ENCODE data around the gene PER2.

The PER2 gene

DNA sequence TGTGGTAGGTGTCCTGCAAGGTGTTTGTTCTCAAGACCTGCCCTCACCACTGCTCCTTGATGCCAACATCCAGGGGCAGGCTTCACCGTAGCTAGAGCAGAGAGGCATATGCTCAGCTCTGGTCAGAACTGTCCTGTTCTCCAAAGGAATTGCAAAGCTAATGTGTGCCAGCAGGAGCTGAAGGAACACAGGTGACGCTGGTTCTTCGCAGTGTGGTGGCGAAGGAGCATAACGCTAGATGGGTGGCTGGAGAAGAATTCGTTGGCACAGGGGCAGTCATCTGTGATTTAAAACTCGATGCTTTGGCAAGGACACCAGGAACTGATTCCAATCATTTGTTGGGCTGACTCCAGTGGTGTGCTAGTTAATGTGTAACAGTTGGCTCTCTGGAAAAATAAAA, 11.4 kb upstream of the PER2 start:
- no peak overlapping the region for H3K27ac Mint-ChIP-seq
- H3K36me3 Mint-ChIP-seq (ENCODE audit: low read depth) = no peaks in the 10 kb centered on the region
- no peaks in the 10 kb centered on the region for H3K9me3 Mint-ChIP-seq
- H3K4me3 Mint-ChIP-seq = no peak overlapping the region
- peaks cover 14% of the 10 kb centered on the region for H3K27me3 Mint-ChIP-seq (ENCODE audit: low read depth)
- peaks cover 9% of the 10 kb centered on the region for H3K4me1 Mint-ChIP-seq
- TF ChIP-seq, protein P1, sequence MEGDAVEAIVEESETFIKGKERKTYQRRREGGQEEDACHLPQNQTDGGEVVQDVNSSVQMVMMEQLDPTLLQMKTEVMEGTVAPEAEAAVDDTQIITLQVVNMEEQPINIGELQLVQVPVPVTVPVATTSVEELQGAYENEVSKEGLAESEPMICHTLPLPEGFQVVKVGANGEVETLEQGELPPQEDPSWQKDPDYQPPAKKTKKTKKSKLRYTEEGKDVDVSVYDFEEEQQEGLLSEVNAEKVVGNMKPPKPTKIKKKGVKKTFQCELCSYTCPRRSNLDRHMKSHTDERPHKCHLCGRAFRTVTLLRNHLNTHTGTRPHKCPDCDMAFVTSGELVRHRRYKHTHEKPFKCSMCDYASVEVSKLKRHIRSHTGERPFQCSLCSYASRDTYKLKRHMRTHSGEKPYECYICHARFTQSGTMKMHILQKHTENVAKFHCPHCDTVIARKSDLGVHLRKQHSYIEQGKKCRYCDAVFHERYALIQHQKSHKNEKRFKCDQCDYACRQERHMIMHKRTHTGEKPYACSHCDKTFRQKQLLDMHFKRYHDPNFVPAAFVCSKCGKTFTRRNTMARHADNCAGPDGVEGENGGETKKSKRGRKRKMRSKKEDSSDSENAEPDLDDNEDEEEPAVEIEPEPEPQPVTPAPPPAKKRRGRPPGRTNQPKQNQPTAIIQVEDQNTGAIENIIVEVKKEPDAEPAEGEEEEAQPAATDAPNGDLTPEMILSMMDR (IDR thresholded peaks at IDR 0.05; ENCODE audit: unreplicated experiment in 3 of 3) = no peak

DNA sequence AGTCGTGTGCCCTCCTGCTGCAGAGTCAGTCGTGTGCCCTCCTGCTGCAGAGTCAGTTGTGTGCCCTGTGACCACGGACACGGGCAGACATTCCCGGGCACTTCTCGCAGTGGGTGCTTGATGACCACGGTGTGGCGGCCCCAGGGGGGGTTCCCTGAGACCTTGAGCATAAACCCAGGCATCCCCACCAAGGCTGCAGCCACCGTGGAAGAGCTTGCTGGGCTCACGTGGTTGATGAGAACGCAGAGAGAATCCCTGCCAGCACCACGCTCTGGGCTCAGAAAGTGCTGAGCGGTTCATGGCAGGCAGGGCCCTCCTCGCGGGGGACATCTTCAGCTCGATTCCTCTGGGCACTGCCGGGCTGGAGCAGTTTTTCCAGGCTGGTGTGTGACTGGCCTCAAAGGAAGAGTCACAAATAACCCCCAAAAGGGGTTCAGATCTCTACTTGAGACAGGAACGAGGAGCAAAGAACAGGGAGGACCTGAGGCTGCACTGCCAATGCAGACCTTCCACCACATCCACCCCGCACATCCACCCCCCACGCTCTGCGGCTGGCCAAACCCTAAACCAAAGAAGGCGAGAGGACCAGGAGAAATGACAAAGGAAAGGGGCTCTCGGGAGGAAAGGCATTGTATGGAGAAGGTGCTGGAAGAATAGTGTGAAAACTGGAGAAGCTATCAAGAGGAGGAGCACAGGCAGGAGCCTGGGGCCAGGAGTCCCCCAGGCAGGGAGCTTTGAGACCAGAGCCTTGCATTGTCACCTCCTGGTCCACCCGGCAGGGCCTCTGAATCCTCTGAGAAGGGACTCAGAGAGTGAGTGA, 8.4 kb upstream of the PER2 start:
- H3K27ac Mint-ChIP-seq = no peak overlapping the region

DNA sequence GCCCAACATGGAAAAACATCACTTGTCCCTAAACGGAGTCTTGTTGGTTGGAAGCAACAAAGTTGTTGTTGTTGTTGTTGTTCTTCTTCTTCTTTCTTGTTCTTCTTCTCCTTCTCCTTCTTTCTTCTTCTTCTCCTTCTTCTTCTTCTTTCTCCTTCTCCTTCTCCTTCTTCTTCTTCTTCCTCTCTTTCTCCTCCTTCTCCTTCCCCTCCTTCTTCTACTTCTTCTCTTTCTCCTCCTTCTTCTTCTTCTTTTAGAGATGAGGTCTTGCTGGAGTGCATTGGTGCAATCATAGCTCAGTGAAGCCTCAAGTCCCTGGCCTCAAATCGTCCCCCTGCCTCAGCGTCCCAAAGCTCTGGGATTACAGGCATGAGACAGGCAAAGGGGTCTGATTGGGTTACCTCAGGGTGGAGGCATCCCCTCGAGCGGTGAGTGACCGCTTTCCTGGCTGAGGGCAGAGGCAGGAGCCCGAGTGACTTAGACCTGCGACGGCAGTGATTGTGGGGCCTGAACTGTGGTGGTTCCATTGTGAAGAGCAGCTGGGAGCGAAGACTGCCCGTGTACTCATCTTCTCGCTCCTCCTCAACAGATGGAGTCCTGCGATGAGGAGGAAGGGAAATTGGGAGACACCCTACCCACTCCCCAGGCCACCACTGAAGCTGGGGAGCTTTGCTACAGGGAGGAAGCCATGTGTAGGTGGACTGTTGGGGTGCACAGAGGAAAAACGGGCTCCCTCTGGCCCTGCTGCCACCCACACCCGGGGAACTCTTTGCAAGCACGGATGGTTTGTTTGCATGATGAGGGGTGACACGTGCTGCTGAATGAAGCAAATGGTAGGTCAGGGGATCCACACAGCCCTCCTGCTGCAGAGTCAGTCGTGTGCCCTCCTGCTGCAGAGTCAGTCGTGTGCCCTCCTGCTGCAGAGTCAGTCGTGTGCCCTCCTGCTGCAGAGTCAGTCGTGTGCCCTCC, 7.0 kb upstream of the PER2 start:
- H3K36me3 Mint-ChIP-seq (ENCODE audit: low read depth) = no peaks in the 10 kb centered on the region
- peaks cover 9% of the 10 kb centered on the region for H3K4me1 Mint-ChIP-seq
- H3K27ac Mint-ChIP-seq = no peak overlapping the region
- peaks cover 13% of the 10 kb centered on the region for H3K27me3 Mint-ChIP-seq (ENCODE audit: low read depth)
- H3K4me3 Mint-ChIP-seq = no peak overlapping the region
- H3K9me3 Mint-ChIP-seq = no peaks in the 10 kb centered on the region
- TF ChIP-seq, protein P1 (IDR thresholded peaks at IDR 0.05; ENCODE audit: unreplicated experiment in 3 of 3) = no peak

More for the DNA sequence above, 8.4 kb upstream of the PER2 start:
- peaks cover 13% of the 10 kb centered on the region for H3K27me3 Mint-ChIP-seq (ENCODE audit: low read depth)
- H3K36me3 Mint-ChIP-seq (ENCODE audit: low read depth) = no peaks in the 10 kb centered on the region
- TF ChIP-seq, protein P1 (IDR thresholded peaks at IDR 0.05; ENCODE audit: unreplicated experiment in 3 of 3) = no peak
- no peak overlapping the region for H3K4me3 Mint-ChIP-seq
- H3K9me3 Mint-ChIP-seq = no peaks in the 10 kb centered on the region
- H3K4me1 Mint-ChIP-seq = peaks cover 9% of the 10 kb centered on the region

- Mint-ChIP-seq H3K27ac (no peak overlapping the region), H3K27me3 (ENCODE audit: low read depth) (peaks cover 13% of the 10 kb centered on the region), H3K9me3 (no peaks in the 10 kb centered on the region), H3K36me3 (ENCODE audit: low read depth) (no peaks in the 10 kb centered on the region), H3K4me1 (peaks cover 8% of the 10 kb centered on the region), H3K4me3 (no peak overlapping the region)
- TF ChIP-seq, protein P1 (IDR thresholded peaks at IDR 0.05; ENCODE audit: unreplicated experiment in 3 of 3) = no peak
These were observed 6.2 kb upstream of the PER2 start for GRCh38 chr2:238294393-238295143.

- peaks cover 11% of the 10 kb centered on the region for H3K4me1 Mint-ChIP-seq
- no peaks in the 10 kb centered on the region for H3K36me3 Mint-ChIP-seq (ENCODE audit: low read depth)
- H3K27ac Mint-ChIP-seq = no peak overlapping the region
- TF ChIP-seq, protein P1 (IDR thresholded peaks at IDR 0.05; ENCODE audit: unreplicated experiment in 3 of 3) = no peak
- H3K27me3 Mint-ChIP-seq (ENCODE audit: low read depth) = peaks cover 13% of the 10 kb centered on the region
- H3K4me3 Mint-ChIP-seq = no peak overlapping the region
- H3K9me3 Mint-ChIP-seq = no peaks in the 10 kb centered on the region
These were observed 5.6 kb upstream of the PER2 start for GRCh38 chr2:238294046-238294392.

All from nephron (organoid).